ENCODE data around the gene PLLP.

The PLLP gene

DNA sequence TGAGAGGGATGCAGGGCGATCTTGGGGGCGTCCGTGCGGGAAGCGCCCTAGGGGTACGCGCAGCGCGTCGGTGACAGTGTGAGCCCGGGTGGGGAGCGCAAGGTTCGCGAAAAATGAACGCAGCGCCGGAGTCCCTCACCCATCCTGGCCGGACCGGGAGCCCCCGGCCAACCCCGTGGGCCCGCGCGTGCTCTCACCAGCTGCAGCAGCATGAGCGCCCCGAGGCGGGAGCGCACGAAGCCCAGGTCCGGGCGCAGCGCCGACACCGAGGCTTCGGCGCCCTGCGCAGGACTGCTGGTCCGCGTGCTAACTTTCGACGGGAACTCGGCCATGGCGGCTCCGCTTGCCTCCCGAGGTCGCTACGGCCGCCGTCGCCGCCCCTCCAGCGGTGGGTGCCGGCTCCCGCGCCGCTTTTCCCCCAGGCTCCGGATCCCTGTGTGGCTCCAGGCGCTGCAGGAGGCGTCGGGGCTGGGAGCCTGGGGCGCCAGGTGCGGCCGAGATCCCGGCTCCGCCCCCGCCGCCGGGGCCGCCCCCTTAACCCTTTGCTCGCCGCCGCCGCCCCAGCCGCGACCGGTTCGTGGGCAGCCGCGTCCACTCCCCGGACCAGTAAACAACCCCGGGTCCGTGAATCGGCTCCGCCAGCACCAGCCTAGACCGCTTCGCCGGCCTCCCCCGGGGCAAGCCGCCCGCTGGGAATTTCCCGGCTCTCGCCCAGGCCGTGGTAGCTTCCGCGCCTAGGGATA, at the start of gene PLLP:
TSS of gene PLLP (minus strand) at position 464 of the 743 bp plus-strand sequence. CDS start at position 332, 132 bp downstream.
- peak; percentile 69 for DNase-seq

DNA sequence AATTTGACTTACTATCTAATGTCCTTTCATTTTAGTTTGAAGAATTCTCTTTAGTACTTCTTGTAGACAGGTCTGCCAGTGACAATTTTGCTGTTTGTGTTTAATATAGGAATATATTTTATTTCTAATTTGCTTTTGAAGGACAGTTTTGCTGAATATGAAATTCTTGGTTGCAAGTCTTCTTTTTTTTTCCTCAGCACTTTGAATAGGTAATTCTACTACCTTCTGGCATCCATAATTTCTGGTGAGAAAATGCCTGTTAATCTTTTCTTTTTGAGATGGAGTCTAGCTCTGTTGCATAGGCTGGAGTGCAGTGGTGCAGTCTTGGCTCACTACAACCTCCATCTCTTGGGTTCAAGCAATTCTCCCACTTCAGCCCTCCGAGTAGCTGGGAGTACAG, 48.9 kb upstream of the PLLP start:
- DNase-seq = no peak

DNA sequence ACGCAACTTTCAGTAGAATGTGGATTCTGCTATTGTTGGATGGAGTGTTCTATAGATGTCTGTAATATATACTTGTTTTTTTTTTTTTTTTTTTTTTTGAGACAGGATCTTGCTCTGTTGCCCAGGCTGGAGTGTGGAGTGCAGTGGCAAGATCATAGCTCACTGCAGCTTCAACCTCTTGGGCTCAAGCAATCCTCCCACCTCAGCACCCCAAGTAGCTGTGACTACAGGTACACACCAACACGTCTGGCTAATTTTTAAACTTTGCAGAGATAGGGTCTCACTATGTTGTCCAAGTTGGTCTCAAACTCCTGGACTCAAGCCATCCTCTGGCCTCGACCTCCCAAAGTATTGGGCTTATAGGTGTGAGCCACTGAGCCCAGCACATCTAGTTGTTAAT, 46.9 kb upstream of the PLLP start:
- DNase-seq = no peak

DNA sequence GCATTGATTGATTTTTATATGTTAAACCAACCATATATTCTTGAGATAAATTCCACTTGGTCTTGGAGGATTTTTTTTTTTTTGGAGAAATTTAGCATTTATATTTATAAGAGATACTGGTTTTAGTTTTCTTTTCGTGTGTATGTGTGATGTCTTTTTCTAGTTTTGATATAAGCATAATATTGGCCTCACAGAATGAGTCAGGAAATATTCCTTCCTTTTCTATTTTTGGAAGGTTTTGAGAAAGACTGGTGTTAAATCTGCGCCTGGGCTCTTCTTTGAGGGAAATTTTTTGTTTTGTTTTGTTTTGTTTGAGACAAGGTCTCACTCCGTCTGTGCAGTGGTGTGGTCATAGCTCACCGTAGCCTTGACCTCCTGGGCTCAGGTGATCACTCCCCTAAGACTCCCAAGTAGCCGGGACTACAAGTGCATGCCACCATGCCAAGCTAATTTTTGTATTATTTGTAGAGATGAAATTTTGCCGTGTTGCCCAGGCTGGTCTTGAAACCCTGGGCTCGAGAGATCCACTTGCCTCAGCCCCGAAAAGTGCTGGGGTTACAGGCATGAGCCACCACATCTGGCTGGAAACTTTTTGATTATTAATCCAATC, 45.4 kb upstream of the PLLP start:
- DNase-seq = no peak

- no peak for DNase-seq
These were observed 41.0 kb upstream of the PLLP start for GRCh38 chr16:57325458-57325857.

- no peak for DNase-seq
These were observed 40.3 kb upstream of the PLLP start for GRCh38 chr16:57324749-57325148.

- no peak for DNase-seq
These were observed 35.2 kb upstream of the PLLP start for GRCh38 chr16:57319646-57320045.

DNA sequence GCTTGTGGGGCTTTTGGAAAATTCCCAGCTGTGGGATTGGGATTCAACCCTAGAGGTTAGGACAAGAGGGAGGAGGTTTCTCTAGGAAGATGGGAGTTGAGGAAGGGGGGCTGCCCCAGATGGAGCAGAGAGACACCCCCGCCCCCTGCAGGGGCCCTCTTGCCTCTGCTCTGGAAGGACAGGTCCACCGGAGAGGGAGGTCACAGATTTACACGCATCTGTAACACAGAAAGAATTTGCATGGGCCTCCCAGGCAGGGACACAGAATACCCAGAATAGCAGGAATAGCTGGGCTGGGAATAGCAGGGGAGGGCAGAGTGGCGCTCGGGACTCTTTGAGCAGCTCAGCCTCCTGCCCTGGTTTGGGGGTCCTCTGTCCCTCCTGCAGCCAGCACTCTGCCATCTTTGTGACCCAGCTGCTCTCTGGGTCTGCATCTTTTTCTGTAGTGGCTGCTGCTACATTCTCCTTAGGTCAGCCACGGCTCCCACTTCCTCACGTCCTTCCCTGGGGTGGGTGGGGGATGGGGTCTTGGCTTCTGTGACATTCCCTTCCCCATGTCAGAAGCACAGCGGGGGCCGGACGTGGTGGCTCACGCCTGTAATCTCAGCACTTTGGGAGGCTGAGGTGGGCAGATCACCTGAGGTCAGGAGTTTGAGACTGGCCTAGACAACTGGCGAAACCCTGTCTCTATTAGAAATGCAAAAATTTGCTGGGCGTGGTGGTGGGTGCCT, 33.9 kb upstream of the PLLP start:
- peak; percentile 91 for DNase-seq

DNA sequence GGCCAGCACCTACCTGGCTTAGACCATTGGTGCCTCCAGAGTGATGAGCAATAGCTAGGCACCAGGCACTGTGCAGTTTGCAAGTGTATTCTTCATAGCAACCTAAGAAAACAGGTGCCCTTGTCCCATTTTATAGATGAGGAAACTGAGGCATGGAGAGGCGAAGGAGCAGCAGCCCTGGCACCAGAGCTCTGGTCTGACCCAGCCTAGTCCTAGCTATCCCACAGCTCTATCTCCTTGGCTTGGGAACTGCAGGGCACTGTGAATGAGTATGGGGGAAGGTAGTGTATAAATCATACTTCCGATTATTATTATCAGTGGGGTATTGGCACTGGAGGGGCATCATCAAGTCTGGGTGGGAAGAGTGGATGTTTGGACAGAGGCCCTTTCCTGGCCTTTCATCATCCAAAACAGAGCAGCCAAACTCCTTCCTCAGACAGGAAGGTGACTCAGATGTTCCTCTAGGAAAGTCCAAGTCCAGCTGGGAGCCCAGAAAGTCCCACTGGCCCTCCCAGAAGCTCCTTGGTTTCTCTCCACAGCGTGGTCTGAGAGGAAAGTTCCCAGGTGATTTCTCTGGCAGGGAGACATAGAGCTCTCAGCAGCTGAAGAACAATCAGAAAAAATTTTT, 32.0 kb upstream of the PLLP start:
- DNase-seq = peak; percentile 71

DNA sequence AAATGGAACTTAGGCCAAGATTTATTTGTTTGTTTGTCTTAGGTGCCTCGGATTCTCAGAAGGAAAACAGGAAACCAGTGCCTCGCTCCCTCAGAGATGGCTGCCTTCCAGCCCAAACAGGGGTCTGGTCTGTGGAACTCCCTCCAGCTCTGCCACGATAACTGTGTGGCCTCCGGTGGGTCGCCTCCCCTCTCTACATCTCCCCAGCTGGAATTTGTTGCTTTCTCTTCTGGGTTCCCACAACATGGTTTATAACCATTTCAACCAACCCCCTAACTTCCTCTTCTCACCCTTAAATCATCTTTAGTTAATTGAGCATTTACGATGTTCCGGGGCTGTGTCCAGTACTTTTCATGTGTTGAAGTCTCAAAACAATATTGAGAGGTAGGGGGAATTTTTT, 30.9 kb upstream of the PLLP start:
- DNase-seq = peak; percentile 32

- DNase-seq = peak; percentile 42
These were observed 29.8 kb upstream of the PLLP start for GRCh38 chr16:57314161-57314785.

- DNase-seq = peak; percentile 12
These were observed 29.0 kb upstream of the PLLP start for GRCh38 chr16:57313509-57313908.

DNA sequence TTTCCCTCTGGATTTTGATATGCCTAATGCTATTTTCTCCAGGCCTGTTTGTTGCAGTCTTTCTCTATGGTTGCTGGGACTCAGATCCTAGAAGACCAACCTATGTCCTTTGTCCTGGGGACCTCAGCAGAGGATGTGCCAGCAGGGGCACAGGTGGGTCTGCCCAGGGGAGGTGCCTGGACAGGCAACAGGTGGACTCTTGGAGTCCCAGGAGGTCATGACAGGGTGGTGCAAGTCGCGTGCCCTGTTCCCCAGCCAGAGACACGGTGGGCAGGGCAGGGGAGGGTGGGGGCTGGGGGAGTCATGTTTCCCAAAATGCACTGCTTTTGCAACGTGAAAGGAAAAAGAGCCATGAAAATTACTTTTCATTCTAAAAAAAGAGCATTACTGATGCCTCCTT, 26.3 kb upstream of the PLLP start:
- peak; percentile 34 for DNase-seq

DNA sequence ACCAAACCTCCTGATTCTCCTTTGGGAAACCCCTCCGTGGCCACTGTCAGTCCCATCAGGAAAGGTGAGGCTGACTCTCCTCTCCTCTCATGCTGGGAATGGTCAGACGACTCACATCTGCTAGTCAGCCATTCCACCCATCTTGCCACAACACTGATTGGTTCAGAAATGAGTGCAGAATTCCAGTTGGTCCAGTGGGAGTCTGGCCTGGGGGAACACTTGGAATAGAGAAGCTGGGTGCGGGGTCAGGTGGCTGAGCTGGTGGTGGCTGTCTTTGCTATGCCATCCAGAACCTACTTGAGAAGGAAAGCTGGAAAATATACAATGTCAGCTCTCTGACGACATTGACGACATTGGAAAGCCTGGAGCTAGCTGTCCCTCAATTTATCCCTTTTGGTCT, 23.6 kb upstream of the PLLP start:
- DNase-seq = peak; percentile 65

DNA sequence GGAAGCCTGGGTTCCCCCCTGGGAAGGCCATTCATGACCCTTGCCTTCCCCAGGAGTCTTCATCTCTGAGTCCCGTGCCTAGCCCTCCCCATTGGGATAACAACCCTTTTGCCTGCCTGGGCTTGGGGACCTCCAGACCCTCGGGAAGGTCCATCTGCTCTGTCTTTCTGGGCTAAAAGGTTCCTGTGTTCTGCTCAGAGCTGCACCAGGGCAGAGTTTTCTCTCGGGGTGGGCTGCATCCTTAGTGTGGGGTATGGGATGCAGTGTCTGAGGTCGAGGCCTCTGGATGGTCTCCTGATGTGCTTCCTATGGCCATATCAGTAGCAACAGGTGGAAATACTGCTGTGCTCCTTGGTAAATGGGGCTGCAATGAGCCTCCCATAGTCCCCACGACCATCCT, 22.9 kb upstream of the PLLP start:
- DNase-seq = no peak

GRCh38 chr16:57306676-57307341, 22.3 kb upstream of the PLLP start:
- DNase-seq = peak; percentile 46

- DNase-seq = peak; percentile 26
These were observed 20.8 kb upstream of the PLLP start for GRCh38 chr16:57305159-57305811.

- peak; percentile 91 for DNase-seq
These were observed 19.9 kb upstream of the PLLP start for GRCh38 chr16:57304169-57305061.

- DNase-seq = no peak
These were observed 19.4 kb upstream of the PLLP start for GRCh38 chr16:57303910-57304168.

DNA sequence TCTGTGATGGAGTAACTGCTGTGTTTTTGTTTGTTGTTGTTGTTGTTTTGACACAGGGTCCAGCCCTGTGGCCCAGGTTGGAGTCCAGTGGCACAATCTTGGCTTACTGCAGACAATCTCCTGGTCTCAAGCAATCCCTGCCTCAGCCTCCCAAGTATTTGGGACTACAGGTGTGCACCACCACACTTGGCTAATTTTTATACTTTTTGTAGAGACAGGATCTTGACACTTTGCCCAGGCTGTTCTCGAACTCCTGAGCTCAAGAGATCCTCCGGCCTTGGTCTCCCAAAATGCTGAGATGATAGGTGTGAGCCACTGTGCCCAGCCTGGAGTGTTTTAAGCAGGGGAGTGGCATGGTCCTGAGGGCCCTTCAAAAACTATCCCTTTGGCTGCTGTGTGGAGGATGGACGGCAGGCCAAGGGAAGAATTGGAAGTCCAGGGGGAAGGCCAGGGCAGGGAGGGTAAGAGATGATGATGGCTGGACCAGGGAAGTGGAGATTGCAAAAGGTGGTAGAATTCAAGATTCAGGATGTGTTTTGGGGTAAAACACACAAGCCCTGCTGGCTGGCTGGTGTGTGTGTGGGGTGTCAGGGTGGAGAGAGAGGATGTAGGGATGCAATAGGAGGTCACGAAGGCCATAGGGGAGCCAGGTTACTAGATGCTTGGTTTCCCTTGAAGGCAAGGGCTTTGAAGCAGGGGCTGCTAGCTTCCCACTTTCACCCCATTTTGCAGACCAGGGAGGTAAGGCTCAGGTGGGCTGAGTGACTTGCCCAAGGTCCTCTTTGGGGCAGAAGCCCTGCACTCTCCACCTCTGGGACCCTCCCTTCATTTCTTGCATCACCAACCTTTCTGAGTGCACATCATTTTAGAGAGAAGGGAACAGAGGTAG, 18.8 kb upstream of the PLLP start:
- DNase-seq = no peak
